H9 (cell line): ENCODE data around the gene ADGRL3. TPM values are rescaled to one million over a fixed set of nuclear protein-coding genes. Genes with fewer than 3 reads are reported as not detected.

Source experiments
- DNase-seq: peaks from one replicate; pipeline ENCODE4 v3.0.0-alpha.2; 2017
- H2AFZ ChIP-seq: one replicate; pipeline ENCODE4 v1.6.1; 2013; ENCODE audit warnings: mild to moderate bottlenecking, low read length, control low read depth, moderate library complexity
- H2AK5ac ChIP-seq: 2 replicates; pipeline ENCODE4 v1.6.1; 2013; ENCODE audit warnings: low read length, control low read depth, mixed read lengths; ENCODE audit not compliant: insufficient read length
- H2BK120ac ChIP-seq: one replicate; pipeline ENCODE4 v1.6.1; 2013; ENCODE audit warnings: low read depth, mild to moderate bottlenecking, low read length, control low read depth, inconsistent platforms; ENCODE audit not compliant: poor library complexity, severe bottlenecking
- H2BK12ac ChIP-seq: 2 replicates; pipeline ENCODE4 v1.6.1; 2013; ENCODE audit warnings: low read length, control low read depth, mixed read lengths, low read depth; ENCODE audit not compliant: insufficient read length
- H2BK15ac ChIP-seq: 2 replicates; pipeline ENCODE4 v1.6.1; 2013; ENCODE audit warnings: low read depth, low read length, control low read depth
- H2BK20ac ChIP-seq: one replicate; pipeline ENCODE4 v1.6.1; 2013; ENCODE audit warnings: low read depth, mild to moderate bottlenecking, low read length, control low read depth, inconsistent platforms; ENCODE audit not compliant: poor library complexity, severe bottlenecking
- H2BK5ac ChIP-seq: 2 replicates; pipeline ENCODE4 v1.6.1; 2013; ENCODE audit warnings: low read length, control low read depth, mixed read lengths; ENCODE audit not compliant: insufficient read length
- H3K14ac ChIP-seq: 2 replicates; pipeline ENCODE4 v1.6.1; 2013; ENCODE audit warnings: low read length, control low read depth; ENCODE audit not compliant: insufficient read depth
- H3K18ac ChIP-seq: 2 replicates; pipeline ENCODE4 v1.6.1; 2013; ENCODE audit warnings: low read depth, mild to moderate bottlenecking, mixed read lengths, low read length, control low read depth; ENCODE audit not compliant: insufficient read length
- H3K23ac ChIP-seq: 2 replicates; pipeline ENCODE4 v1.6.1; 2013; ENCODE audit warnings: low read length, control low read depth, mixed read lengths, low read depth; ENCODE audit not compliant: insufficient read length
- H3K23me2 ChIP-seq: 2 replicates; pipeline ENCODE4 v1.6.1; 2013; ENCODE audit warnings: low read depth, mild to moderate bottlenecking, mixed read lengths, low read length, control low read depth; ENCODE audit not compliant: insufficient read length, poor library complexity, severe bottlenecking
- H3K27ac ChIP-seq: 2 replicates; pipeline ENCODE4 v1.5.1; 2013; ENCODE audit warnings: low read length, control low read depth, mixed read lengths, low read depth; ENCODE audit not compliant: insufficient read length
- H3K27me3 ChIP-seq: 2 replicates; pipeline ENCODE4 v1.6.1; 2013; ENCODE audit warnings: low read length, control low read depth, inconsistent platforms; ENCODE audit not compliant: insufficient read depth
- H3K4ac ChIP-seq: 2 replicates; pipeline ENCODE4 v1.6.1; 2013; ENCODE audit warnings: low read depth, mild to moderate bottlenecking, control low read depth, inconsistent platforms, low read length, moderate library complexity
- H3K4me1 ChIP-seq: 2 replicates; pipeline ENCODE4 v1.6.1; 2013; ENCODE audit warnings: low read length, control low read depth, inconsistent platforms; ENCODE audit not compliant: insufficient read depth
- H3K4me2 ChIP-seq: 2 replicates; pipeline ENCODE4 v1.6.1; 2013; ENCODE audit warnings: low read length, control low read depth, mixed read lengths; ENCODE audit not compliant: insufficient read length, insufficient read depth
- H3K56ac ChIP-seq: 2 replicates; pipeline ENCODE4 v1.6.1; 2013; ENCODE audit warnings: low read depth, mild to moderate bottlenecking, mixed read lengths, low read length, control low read depth; ENCODE audit not compliant: insufficient read length
- H3K79me1 ChIP-seq: 2 replicates; pipeline ENCODE4 v1.6.1; 2013; ENCODE audit warnings: low read depth, mild to moderate bottlenecking, moderate library complexity, low read length, control low read depth, inconsistent platforms; ENCODE audit not compliant: insufficient read depth, poor library complexity, severe bottlenecking
- H3K79me2 ChIP-seq: 2 replicates; pipeline ENCODE4 v1.6.1; 2013; ENCODE audit warnings: low read length, control low read depth, inconsistent platforms; ENCODE audit not compliant: insufficient read depth
- H3K9ac ChIP-seq: 2 replicates; pipeline ENCODE4 v1.6.1; 2013; ENCODE audit warnings: low read length, control low read depth, mixed read lengths; ENCODE audit not compliant: insufficient read length; ENCODE audit errors: extremely low read depth
- H3K9me3 ChIP-seq: one replicate; pipeline ENCODE4 v1.6.1; 2013; ENCODE audit warnings: low read depth, low read length, inconsistent platforms; ENCODE audit not compliant: control insufficient read depth
- H3T11ph ChIP-seq: one replicate; pipeline ENCODE4 v1.6.1; 2013; ENCODE audit warnings: mild to moderate bottlenecking, low read length, control low read depth, inconsistent platforms
- H4K20me1 ChIP-seq: one replicate; pipeline ENCODE4 v1.6.1; 2013; ENCODE audit not compliant: control insufficient read depth, insufficient read length, insufficient read depth
- H4K5ac ChIP-seq: 2 replicates; pipeline ENCODE4 v1.6.1; 2013; ENCODE audit warnings: low read depth, mild to moderate bottlenecking, mixed read lengths, low read length, control low read depth; ENCODE audit not compliant: insufficient read length
- H4K8ac ChIP-seq: replicated peaks from 2 replicates; pipeline ENCODE4 v1.6.1; 2013; ENCODE audit warnings: low read length, control low read depth, mixed read lengths, low read depth; ENCODE audit not compliant: insufficient read length
- H4K91ac ChIP-seq: 2 replicates; pipeline ENCODE4 v1.6.1; 2013; ENCODE audit warnings: low read depth, mild to moderate bottlenecking, moderate library complexity, mixed read lengths, low read length, control low read depth; ENCODE audit not compliant: insufficient read length
- H3K27ac Mint-ChIP-seq, 3 experiments: 2 replicates in 2 of 3; 3 replicates in 1 of 3; pipeline ENCODE4 v1.8.0; 2020 to 2021; ENCODE audit warnings: mixed read lengths in 3 of 3, mild to moderate bottlenecking in 1 of 3, moderate library complexity in 1 of 3
- H3K27me3 Mint-ChIP-seq: 2 replicates; pipeline ENCODE4 v1.8.0; 2021; ENCODE audit warnings: low read depth, mild to moderate bottlenecking, moderate library complexity, mixed read lengths
- H3K36me3 Mint-ChIP-seq, 3 experiments: 2 replicates in 2 of 3; 3 replicates in 1 of 3; pipeline ENCODE4 v1.8.0; 2020 to 2021; ENCODE audit warnings: low read depth in 3 of 3, mixed read lengths in 3 of 3; ENCODE audit not compliant: insufficient read depth in 1 of 3
- H3K4me1 Mint-ChIP-seq, 2 experiments: 2 replicates each; pipeline ENCODE4 v1.8.0; 2020; ENCODE audit warnings: mixed read lengths in 2 of 2
- H3K4me3 Mint-ChIP-seq, 2 experiments: 2 replicates in 1 of 2; 3 replicates in 1 of 2; pipeline ENCODE4 v1.8.0; 2020 to 2021; ENCODE audit warnings: mild to moderate bottlenecking in 2 of 2, mixed read lengths in 2 of 2, moderate library complexity in 1 of 2
- H3K9me3 Mint-ChIP-seq, 2 experiments: 2 replicates in 1 of 2; 3 replicates in 1 of 2; pipeline ENCODE4 v1.8.0; 2020; ENCODE audit warnings: mild to moderate bottlenecking in 2 of 2, mixed read lengths in 2 of 2, moderate library complexity in 1 of 2
- CTCF ChIP-seq: fragments of 200-600 bp; sonication (generic); conservative IDR thresholded peaks from 3 replicates; pipeline ENCODE4 v1.8.0; 2021; ENCODE audit warnings: antibody characterized with exemption, mild to moderate bottlenecking
- total RNA-seq: library from RNA; stranded (reverse); gene quantifications from 2 replicates; pipeline ENCODE4 v1.2.1, GENCODE V29; 2021

ADGRL3 gene
- total RNA-seq, 1 experiment from 2014 or later, result 5.9 TPM

GRCh38 chr4:61918507-61918906 lies 718.4 kb downstream of the ADGRL3 start:
- no peak for TF ChIP-seq CTCF
- no peak overlapping the region for H3K18ac ChIP-seq
- no peak overlapping the region for H3K9ac ChIP-seq
- no peak overlapping the region for H3K23ac ChIP-seq
- Mint-ChIP-seq H3K9me3 (0 out of 5 replicates have a peak, but pooled peaks cover 0 to 2% of the 10 kb centered on the region in 2 experiments), H3K4me1 (peaks cover 39 to 44% of the 10 kb centered on the region in 2 experiments), H3K27me3 (no peaks in the 10 kb centered on the region), H3K36me3 (peaks cover 0 to 10% (median 0%) of the 10 kb centered on the region in 3 experiments; a peak in 2 of 7 replicates), H3K27ac (no peak overlapping the region), H3K4me3 (no peak overlapping the region)
- no peak overlapping the region for H4K91ac ChIP-seq
- H3K27me3 ChIP-seq, result no peaks in the 10 kb centered on the region
- H2BK120ac ChIP-seq, result no peak overlapping the region
- H3K4me2 ChIP-seq, result no peak overlapping the region
- no peak overlapping the region for H3K56ac ChIP-seq
- no peak overlapping the region for H2AK5ac ChIP-seq
- H3K9me3 ChIP-seq, result no peaks in the 10 kb centered on the region
- no peak overlapping the region for H3T11ph ChIP-seq
- H3K79me2 ChIP-seq, result no peaks in the 10 kb centered on the region
- H2AFZ ChIP-seq, result no peak overlapping the region
- H2BK12ac ChIP-seq, result no peak overlapping the region
- H3K4me1 ChIP-seq, result peaks cover 5% of the 10 kb centered on the region; the same call in 1 of the 2 replicates
- no peaks in the 10 kb centered on the region for H3K23me2 ChIP-seq
- no peak overlapping the region for H4K8ac ChIP-seq
- H4K20me1 ChIP-seq, result no peaks in the 10 kb centered on the region
- H3K79me1 ChIP-seq, result no peaks in the 10 kb centered on the region
- no peak overlapping the region for H3K14ac ChIP-seq
- DNase-seq, result no peak
- no peak overlapping the region for H4K5ac ChIP-seq
- no peak overlapping the region for H3K27ac ChIP-seq
- H3K4ac ChIP-seq, result no peak overlapping the region
- no peak overlapping the region for H2BK5ac ChIP-seq
- H2BK15ac ChIP-seq, result no peak overlapping the region
- H2BK20ac ChIP-seq, result no peak overlapping the region
